HG02981 (cell line): Measurements from ENCODE around the gene SKAP2.
"Not testable (repeated sequence)": the region's sequence is repeated elsewhere in the genome, so short reads cannot be mapped to it uniquely, and the experiment has no call there.

Source experiments
- ATAC-seq: cut with Tn5 transposase; IDR thresholded peaks from one replicate; pipeline ENCODE4 v1.9.1; 2021; ENCODE audit warnings: mild to moderate bottlenecking, moderate library complexity; ENCODE audit not compliant: unreplicated experiment

SKAP2 gene

GRCh38 chr7:26857506-26858240, 6.7 kb downstream of the SKAP2 start:
- no peak for ATAC-seq

DNA sequence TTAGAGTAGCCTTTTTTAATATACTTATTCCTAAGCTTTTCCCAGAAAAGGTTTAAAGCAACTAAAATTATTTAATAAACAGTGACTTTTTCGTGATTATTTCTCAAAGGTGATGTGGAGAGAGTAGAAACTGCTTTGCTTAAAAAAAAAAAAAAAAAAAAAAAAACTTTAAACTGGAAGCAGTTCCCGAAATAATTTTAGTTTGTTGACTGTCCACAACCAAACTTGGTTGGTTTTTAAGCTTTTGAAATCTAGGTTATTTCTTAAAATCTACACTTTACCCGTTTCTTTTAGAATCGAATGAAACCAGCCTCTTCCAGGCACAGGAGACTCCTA, 7.3 kb downstream of the SKAP2 start:
- ATAC-seq = no peak

DNA sequence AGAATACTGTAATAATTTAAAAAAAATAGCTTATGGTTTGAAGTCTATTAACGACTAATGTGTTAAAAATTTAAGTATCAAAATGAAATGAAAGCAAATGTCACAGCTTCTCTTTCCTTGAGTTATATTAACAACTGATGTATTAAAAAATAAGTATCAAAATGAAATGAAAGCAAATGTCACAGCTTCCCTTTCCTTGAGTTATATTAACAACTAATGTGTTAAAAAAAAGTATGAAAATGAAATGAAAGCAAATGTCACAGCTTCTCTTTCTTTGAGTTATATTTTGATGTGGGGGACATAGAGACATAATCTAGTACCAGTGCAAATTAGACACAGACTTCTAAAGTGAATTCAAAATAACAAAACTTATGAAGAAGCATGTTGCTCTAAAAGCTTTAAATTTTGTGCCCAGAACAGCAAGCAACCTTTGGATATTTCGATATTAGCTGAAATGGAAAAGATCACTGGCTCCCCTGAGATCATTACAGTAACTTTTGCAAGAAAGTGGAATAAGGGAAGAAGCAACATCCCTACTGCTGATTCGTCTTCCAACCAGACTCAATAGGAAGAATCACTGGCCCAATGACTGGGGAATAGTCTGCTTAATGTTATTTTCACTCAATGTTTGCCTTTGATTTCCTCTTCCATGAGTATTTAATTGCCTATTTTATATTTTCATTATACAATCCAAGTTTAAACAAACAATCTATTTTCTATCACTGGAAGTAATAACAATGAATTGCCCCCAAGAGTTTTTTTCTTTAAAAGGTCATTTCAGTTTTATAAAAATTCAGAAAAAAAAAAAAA, 8.0 kb downstream of the SKAP2 start:
- ATAC-seq = no peak

DNA sequence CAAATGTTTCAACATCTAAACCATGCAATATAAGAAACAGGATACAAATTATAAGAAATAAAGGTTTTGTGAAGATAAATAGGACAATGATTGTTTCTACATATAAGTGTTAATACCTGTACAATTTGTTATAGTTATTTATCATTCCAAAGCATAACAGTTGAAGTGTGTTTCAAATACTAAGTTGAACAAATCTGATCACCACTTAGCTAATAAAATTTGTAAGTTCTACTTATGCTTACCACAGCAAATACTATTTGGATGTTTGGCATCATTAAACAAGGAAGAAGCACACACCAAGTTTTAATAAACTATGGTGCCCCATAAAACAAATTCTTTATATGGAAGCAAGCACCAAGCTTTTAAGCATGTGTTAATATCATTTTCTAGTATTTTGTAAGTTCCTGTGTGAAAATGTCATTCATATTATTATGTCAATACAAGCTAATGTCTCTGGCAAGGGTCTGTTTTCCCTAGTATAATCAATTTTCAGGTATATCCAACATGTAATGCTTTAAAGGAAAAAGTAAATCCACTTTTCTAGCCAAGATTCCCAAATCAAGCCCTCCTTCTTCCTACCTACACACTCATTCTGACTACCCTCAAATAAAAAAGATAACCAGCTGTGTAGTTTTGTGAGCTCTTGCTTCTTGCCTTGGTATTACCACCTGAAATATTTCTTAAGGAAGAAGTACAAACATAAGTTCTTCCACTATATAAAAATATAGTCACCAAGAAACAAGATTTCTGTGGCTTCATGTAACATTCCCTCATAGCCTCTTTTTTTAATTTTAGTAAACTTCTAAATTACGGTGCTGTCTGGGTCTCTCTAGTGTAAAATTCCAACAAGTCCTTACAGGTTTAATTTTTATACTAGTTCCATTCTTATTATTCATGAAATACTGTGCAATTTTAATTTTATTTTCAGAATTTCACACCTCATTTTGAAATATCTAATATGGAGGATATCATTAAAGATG, 9.2 kb downstream of the SKAP2 start:
- no peak for ATAC-seq

DNA sequence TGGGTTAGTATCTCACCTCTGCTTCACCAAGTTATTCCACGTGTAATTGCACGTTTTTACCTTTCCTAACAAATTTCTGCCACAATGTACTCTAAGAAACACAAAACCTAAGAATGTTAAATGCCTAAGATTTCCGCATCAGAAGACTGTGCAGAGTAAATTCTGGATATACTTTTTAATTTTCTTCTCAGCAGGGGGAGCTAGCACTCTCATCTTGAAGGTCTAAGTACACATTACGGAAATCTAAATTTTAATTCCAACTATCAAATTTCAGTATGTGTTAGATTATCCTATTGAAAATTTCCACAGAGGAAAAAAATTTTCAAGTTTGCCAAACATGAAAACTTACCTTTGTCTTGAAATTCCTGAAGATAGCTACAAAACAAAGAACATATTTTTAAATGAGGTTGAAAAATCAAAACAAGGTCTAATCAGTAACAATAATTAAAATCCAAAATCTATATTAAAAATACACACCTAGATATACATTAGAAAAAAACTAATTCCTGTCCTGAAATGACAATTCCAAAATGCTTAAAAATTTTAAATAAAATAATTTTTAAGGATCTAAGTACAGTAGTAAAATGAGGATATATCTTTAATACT, 10.5 kb downstream of the SKAP2 start:
- no peak for ATAC-seq

- no peak for ATAC-seq
Observed at GRCh38 chr7:26850193-26850651, 14.2 kb downstream of the SKAP2 start.

- no peak for ATAC-seq
Observed at GRCh38 chr7:26843705-26844104, 20.7 kb downstream of the SKAP2 start.

DNA sequence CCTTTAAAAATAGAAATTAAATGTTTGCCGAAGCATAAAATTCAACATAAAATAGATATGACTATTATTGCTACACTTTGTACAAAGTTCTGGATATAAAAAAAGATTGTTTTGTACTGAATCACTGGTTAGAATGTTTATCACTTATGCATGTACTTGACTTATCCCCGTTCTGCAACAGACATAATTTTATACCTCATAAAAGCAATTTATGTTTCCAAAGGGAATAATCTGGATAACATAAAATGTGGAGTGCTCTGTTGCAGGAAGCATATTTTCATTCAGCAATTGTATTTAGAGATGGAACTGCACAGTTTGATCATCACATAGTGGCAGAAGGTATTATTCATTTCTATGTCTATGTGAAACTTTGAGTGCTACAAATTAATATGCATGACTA, 21.5 kb downstream of the SKAP2 start:
- ATAC-seq = no peak

- ATAC-seq = no peak
Observed at GRCh38 chr7:26841003-26841739, 23.2 kb downstream of the SKAP2 start.

GRCh38 chr7:26836793-26837192, 27.6 kb downstream of the SKAP2 start:
- ATAC-seq = not testable (repeated sequence)

- no peak for ATAC-seq
Observed at GRCh38 chr7:26815426-26815825, 49.0 kb downstream of the SKAP2 start.

DNA sequence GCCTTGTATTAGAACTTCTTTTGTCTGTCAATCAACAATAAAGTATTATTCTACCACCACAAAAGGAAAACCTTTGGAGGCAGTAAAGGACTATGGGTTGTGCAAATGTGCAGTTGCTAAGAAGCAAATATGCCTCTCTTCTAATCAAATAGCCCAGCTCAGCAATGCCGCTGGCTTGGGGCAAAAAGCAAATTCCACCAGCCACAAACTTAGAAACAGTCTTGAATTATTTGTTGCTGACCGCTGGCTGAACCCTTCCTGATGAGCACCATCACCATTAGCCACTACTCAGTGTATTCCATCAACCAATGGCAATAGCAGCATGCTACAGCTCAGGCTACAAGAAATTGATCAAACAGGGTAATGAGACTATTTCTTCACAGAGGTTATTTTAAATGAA, 51.0 kb downstream of the SKAP2 start:
- no peak for ATAC-seq

GRCh38 chr7:26794541-26794940, 69.8 kb downstream of the SKAP2 start:
- ATAC-seq = no peak

DNA sequence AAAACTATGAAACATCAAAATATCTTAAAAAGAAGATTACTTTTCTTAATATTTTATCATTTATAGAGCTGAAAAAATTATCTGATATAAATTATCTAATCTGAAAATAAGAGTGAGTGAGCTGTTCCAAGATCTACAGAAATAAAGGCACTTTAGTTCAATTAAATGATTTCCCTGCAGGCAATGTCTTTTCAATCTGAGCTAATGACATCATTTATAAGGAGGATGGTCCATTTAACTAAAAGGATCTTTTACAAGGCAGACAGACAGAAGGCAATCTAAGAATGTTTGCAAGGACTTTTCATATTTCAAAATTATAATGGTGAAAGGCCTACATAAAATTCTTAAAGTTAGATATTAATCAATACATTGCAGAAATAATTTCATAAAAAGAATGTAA, 71.8 kb downstream of the SKAP2 start:
- no peak for ATAC-seq

- no peak for ATAC-seq
Observed at GRCh38 chr7:26792006-26792405, 72.4 kb downstream of the SKAP2 start.

- ATAC-seq = no peak
Observed at GRCh38 chr7:26789481-26790184, 74.8 kb downstream of the SKAP2 start.

DNA sequence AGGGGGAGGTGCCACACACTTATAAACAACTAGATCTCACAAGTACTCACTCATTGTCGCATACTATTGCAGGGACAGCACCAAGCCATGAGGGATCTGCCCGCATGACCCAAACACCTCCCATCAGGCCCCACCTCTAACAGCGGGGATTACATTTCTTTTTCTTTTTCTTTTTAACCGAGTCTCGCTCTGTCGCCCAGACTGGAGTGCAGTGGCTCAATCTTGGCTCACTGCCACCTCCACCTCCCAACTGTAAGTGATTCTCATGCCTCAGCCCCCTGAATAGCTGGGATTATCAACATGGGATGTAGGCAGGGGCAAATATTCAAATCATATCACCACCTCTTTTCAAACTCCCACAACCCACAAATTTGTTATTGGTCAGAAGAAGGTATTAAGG, 76.7 kb downstream of the SKAP2 start:
- ATAC-seq = no peak

DNA sequence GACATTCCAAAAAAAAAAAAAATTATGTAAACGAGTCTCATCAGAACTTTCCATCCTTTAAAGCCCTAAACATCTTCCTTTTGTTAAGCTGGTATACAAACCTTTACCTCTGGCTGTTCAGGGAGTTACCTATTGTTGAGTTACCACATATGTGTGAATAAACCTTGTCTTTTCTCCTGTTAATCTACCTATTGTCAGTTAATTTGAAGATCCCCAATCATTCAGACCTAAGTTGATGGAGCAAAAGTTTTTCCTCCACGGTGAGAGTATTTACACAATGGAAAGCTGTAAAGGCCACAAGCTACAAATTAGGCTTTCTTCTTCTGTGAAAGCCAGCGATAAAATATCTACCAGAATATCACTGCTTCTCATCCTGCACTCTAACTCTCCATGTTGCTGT, 80.3 kb downstream of the SKAP2 start:
- no peak for ATAC-seq

DNA sequence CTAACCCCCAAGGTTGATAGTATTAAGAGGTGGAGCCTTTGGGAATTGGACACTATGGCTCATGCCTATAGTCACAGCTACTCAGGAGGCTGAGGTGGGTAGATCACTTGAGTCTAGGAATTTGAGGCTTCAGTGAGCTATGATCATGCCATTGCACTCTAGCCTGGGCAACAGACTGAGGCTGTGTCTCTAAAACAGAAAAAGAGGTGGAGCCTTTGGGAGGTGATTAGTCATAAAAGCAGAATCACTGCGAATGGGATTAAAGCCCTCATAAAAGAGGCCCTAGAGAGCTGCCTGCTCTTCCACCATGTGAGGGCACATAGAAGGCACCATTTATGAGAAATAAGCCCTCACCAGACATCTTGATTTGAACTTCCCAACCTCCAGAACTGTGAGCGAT, 81.9 kb downstream of the SKAP2 start:
- ATAC-seq = no peak
